Limb (tissue), 2 donors: ENCODE data around the gene ZFYVE1.

Experiments used
- DNase-seq, 2 donors: peaks; one replicate each; pipeline ENCODE4 v3.0.0-alpha.2; 2016; ENCODE audit errors: extremely low spot score in 2 of 2

ZFYVE1 gene

DNA sequence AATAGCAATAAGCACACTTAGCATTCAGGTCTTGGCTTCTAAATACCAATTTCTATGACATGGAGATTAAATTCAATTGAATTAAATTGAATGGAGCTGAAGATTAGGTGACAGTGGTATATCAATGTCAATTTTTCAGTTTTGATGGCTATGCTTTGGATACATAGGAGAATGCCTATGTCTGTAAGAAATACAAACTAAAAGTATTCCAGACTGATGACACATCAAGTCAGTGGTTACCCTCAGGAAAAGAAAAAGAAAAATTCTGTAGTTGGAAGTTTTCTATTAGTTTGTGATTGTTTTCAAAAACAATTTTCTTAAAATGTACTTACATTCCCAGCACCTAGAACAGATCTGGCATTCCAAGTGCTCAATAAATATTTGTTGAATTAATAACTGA, 105.5 kb downstream of the ZFYVE1 start:
- DNase-seq: no peak

DNA sequence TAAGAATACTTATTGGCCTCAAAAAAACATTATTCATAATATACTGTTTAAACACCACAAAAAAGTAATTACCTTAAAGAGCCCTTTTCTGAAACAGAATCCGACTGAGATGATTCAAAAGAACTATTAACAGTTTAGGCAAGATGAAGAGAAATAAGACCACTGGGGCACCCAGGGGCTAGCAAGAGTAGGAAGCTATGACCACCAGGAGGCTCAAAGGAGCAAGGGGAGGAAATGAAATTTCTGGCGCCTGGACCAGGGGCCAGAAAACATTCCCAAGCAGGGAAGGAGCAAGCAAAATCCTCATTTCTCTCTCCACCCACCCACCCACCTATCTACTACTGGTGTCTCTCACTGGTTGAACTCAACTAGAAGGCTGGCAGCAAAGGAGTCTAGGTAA, 106.9 kb downstream of the ZFYVE1 start:
- no peak for DNase-seq
